ENCODE results near the gene BCL2.

The BCL2 gene

DNA sequence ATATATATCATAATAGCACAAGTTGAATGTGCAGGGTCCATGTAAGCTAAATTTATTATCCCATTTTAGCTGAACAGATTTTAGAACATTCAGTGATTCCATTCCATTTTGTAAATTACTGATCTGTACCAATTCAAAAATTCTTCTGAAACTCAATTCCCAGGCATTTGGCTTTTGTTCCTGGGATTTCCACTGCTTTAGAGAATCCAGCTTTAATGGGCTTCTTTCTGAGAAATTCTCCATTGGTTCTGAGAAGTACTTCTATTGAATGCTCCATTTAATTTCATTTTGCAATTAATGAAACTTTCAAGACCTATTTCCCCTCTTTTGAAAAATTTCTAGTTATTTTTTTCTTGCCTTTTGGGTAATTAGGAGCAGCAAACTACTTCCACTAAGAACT, 36.8 kb downstream of the BCL2 start:
- CTCF ChIA-PET = no interaction called here
- POLR2A ChIA-PET = no interaction called here
- H3K4me3 ChIP-seq (ENCODE audit: low read depth, low read length) = no peak overlapping the region
- DNase-seq (ENCODE audit: low read depth, low spot score) = no peak
- TF ChIP-seq, protein P1, sequence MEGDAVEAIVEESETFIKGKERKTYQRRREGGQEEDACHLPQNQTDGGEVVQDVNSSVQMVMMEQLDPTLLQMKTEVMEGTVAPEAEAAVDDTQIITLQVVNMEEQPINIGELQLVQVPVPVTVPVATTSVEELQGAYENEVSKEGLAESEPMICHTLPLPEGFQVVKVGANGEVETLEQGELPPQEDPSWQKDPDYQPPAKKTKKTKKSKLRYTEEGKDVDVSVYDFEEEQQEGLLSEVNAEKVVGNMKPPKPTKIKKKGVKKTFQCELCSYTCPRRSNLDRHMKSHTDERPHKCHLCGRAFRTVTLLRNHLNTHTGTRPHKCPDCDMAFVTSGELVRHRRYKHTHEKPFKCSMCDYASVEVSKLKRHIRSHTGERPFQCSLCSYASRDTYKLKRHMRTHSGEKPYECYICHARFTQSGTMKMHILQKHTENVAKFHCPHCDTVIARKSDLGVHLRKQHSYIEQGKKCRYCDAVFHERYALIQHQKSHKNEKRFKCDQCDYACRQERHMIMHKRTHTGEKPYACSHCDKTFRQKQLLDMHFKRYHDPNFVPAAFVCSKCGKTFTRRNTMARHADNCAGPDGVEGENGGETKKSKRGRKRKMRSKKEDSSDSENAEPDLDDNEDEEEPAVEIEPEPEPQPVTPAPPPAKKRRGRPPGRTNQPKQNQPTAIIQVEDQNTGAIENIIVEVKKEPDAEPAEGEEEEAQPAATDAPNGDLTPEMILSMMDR (IDR thresholded peaks at IDR 0.05; ENCODE audit: insufficient read depth, low read length, missing control alignments) = no peak

DNA sequence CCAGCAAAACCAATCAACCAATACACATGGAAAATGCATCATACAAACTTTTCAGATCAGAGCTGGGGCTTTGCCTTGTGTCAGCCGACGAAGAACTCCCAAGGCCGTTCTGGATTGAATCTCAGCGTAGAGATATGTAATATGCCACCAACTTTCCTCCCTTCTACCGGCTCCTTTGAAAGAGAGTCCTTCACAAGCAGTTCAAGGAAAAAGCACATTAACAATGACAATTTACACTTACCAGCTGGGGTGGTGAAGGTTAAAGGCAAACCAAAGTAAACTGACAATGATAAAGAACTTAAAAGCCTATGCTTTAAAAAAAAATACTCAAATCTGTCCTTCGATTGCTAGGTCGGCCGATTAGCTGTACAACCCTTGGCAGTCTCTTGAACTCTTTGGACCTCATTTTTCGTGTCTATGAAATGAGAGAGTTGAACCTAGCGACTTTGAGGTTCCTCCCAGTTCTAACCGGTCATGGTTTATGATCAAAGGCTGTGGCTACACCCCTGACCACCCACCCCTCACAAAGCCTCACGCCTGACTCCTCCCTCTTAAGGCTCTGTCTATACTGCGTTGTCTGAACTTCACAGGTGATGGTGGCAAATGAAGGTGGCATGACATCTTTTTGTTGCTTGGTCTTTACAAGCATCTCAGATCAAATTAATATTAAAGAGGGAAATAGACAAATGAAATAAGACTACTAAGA, 46.2 kb downstream of the BCL2 start:
- no peak for DNase-seq (ENCODE audit: low read depth, low spot score)
- POLR2A ChIA-PET = no interaction called here
- TF ChIP-seq, protein P1 (IDR thresholded peaks at IDR 0.05; ENCODE audit: insufficient read depth, low read length, missing control alignments) = no peak
- CTCF ChIA-PET = no interaction called here
- no peak overlapping the region for H3K4me3 ChIP-seq (ENCODE audit: low read depth, low read length)

DNA sequence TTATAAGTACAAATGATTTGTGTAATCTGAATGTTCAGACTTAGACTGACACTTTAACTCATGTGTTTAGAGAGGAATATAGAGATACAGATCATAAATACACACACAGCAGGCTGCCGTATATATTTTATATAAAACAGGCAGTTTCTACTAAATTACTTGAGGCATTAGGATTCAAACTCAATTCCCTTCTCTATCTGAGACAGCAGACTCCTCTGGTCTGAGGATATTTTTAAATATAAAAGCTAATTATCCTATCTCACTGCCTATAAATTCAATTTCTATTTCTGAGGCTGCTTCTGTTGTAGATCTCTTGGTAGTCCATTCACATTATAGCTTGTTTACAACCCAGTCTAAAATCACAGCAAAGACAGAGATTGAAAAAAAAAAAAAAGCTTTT, 46.9 kb downstream of the BCL2 start:
- CTCF ChIA-PET = interaction anchor here (0.9 kb wide), 1 partner anchor 19 kb away, joined by 3 read pairs; no protein-coding TSS in a partner anchor
- no peak for DNase-seq (ENCODE audit: low read depth, low spot score)
- TF ChIP-seq, protein P1 (IDR thresholded peaks at IDR 0.05; ENCODE audit: insufficient read depth, low read length, missing control alignments) = no peak
- POLR2A ChIA-PET = interaction anchor here (0.6 kb wide), 1 partner anchor 151 kb away, joined by 4 read pairs; no protein-coding TSS in a partner anchor
- H3K4me3 ChIP-seq (ENCODE audit: low read depth, low read length) = no peak overlapping the region

DNA sequence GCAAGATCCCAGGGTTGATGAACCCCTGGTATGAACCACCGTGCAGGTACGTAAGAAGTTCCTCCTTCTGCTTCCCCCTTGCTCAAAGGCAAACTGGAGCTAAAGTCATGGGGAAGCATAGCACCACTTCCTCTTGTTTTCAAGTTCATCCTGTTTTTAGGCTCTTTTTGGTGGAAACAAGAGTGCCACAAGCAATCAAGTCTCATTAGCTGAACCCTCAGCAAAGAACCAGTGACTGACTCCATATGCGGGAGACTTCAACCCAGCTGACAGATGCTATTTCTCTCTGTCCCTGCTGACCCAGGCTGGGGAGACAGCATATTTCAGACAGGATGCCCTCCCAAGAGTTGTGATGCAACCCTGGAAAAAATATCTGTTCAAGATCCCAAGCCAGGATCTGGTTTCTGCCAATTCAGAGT, 47.7 kb downstream of the BCL2 start:
- H3K4me3 ChIP-seq (ENCODE audit: low read depth, low read length) = no peak overlapping the region
- POLR2A ChIA-PET = no interaction called here
- DNase-seq (ENCODE audit: low read depth, low spot score) = no peak
- CTCF ChIA-PET = interaction anchor here (0.9 kb wide), 1 partner anchor 18 kb away, joined by 3 read pairs; no protein-coding TSS in a partner anchor
- TF ChIP-seq, protein P1 (IDR thresholded peaks at IDR 0.05; ENCODE audit: insufficient read depth, low read length, missing control alignments) = no peak

DNA sequence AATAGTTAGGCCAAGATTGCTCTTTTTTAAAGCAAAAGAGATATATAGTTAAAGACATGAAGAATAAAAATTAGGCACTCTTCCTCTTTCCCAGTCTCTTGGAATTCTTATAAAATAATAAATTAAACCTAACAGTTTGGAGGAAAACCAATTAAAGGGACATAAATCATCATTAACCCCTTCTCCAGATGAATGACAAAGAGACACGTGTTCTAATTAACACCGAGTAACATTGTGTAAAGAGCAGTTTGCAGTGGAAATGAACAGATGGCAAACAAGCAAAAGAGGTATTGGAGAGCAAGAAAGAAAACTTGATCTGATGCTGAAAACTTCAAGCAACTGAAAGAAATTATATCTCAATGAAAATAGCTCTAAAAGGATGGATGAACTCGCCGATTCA, 48.4 kb downstream of the BCL2 start:
- TF ChIP-seq, protein P1 (IDR thresholded peaks at IDR 0.05; ENCODE audit: insufficient read depth, low read length, missing control alignments) = no peak
- CTCF ChIA-PET = interaction anchor here (1.0 kb wide), 1 partner anchor 139 kb away, joined by 3 read pairs; no protein-coding TSS in a partner anchor
- no peak for DNase-seq (ENCODE audit: low read depth, low spot score)
- POLR2A ChIA-PET = no interaction called here
- H3K4me3 ChIP-seq (ENCODE audit: low read depth, low read length) = no peak overlapping the region

DNA sequence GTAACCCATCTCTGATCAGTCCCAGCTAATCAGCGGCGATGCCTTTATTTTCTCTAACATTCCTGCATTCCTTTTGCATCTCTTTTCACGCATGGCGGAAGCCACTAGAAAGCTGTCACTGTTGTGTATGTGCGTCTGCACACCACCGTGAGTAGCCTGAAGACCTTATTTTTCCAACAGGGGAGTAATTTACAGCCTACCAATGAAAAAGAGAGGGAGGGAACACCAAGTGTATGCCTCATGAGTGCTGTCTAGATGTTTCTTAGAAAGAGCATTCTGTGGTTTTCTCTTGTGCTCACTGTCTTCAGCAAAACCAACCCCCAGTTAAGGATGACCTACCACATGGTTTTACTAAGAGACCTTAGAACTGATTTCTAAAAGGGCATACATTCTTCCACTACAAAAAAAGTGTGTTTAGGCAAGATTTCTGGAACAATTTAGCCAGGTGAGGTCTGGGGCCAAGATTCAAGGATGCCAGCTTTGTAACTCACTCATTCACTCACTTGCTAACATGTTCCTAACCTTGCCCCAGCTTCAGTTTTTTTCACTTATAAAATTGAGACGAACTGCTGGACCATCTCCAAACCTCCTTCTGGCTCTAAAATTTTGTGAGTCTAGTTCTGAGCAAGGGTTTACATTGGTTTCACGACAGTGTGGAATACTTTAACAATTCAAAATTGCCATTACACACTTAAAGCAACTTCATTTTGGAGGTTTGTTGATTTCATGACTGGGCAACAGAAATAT, 51.4 kb downstream of the BCL2 start:
- DNase-seq (ENCODE audit: low read depth, low spot score) = no peak
- H3K4me3 ChIP-seq (ENCODE audit: low read depth, low read length) = no peak overlapping the region
- TF ChIP-seq, protein P1 (IDR thresholded peaks at IDR 0.05; ENCODE audit: insufficient read depth, low read length, missing control alignments) = no peak
- CTCF ChIA-PET = interaction anchor here (1.5 to 1.7 kb wide), 2 partner anchors 136 to 137 kb away, joined by 3 to 4 read pairs; no protein-coding TSS in a partner anchor
- POLR2A ChIA-PET = no interaction called here

Data from AG04449 (cell line).